ENCODE data around the gene POLN.
A peak's percentile ranks its signal among the peaks of the same experiment; 100 is the strongest.

The POLN gene

DNA sequence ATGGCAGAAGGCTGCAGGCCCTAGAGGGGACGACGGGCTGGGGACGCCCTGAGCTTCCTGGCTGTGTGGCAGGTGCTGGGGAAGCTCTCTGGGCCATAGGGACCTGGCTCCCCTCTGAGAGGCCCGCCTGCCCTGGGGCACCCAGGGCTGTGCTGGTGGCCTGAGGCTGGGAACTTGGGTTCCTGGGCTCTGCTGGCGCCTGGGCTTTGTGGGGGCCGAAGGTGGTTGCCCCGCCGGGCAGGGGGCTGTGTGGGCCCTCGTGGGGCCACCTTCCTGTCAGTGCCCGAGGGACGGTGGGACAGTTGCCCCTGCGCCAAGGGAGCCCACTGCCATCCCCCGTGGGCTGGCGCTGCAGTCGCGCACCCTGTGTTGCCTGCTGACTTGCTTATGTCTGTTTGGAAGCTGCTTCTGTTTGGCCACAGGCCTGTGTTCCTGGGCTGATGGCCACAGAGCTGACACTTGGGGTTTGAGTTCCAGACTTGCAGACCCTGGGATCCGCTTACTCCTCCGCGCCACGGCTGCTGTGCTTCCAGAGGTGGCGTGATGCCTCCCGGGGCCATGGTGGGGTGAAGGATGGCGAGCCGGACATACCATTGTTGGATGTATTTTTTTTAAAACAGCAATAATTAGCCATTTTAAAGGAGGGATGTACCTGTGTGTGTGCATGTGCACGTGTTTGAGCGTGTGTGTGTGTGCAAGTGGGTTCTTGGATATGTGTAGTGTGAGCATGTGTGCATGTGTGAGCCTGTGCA lies 174.3 kb downstream of the POLN start:
- no peak for DNase-seq

DNA sequence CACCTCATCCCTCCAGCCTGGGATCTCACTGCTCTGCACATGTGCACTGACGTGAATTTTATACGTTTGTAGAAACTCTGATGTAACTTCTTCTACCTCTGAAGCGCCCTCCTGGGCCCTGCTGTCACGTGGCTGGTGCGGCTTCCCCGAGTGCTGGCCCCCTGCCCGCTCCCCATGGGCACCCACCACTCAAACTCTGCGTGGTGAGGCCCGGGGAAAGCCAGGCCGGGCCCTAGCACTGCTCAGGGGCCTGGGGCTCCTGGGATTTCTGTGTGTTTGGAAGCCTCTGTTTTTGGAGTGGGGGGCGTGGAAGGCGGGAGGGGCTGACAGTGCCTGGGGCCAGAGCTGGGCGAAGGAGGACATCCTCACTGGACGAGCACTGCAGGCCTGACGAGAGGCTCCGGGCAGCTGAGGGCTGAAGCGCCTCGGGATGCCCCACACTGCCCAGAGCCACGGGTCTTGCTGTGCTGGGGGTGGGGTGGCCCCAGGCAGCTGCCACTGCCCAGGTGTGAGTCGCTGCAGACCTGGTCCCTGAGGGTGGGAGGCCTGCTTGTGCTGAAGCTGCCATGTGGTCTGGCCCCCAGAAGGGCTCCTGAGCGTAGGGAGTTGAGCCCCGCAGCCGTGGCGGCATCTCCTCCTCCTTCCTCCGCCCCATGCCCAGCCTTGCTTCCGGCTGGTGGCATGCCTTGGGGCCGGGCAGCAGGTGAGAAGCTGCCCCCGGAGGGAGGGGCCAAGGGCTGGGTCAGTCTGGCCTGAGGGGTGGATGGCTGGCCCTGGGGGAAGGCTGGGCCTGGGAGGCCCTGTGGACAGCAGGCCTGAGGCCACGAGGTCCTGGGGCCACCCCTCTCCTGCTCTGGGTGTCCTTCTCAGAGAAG lies 175.1 kb downstream of the POLN start:
- DNase-seq = no peak

- no peak for DNase-seq
Measured at GRCh38 chr4:2066011-2066551, 175.8 kb downstream of the POLN start.

GRCh38 chr4:2065106-2065930 lies 176.6 kb downstream of the POLN start:
- no peak for DNase-seq

DNA sequence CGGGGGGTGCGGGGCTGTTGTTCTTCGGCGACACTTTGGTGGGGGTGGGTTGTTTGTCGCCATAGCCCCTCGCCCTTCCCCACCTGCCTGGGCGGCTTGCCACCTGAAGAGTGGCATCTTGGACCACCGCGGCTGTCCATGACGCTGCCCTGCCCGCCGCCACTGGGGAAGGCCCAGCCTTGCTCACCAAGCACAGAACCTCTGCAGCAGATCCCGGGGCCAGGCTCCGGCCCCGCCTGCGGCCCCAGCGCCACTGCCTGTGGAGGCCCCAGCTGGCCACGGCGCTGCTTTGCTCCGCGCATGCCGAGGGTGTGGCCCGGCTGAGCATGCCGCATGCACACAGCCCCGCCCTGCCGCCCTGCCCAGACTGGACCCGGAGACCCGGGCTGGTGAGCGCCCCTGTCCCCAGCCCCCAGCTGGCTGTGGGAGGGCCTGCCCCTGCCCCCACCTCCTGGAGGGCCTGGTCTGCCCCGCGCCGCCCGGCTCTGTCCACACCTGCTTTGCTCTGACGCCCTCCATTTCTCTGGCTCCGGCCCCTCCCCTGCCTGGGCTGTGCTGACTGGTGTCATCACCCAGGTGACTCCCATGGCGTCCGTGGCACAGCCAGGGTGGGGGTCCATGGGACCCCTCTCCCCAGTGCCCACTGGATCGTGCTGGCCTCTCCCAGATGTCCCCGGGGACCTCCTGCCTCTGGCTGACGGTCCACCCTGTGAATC lies 177.5 kb downstream of the POLN start:
- DNase-seq = no peak

DNA sequence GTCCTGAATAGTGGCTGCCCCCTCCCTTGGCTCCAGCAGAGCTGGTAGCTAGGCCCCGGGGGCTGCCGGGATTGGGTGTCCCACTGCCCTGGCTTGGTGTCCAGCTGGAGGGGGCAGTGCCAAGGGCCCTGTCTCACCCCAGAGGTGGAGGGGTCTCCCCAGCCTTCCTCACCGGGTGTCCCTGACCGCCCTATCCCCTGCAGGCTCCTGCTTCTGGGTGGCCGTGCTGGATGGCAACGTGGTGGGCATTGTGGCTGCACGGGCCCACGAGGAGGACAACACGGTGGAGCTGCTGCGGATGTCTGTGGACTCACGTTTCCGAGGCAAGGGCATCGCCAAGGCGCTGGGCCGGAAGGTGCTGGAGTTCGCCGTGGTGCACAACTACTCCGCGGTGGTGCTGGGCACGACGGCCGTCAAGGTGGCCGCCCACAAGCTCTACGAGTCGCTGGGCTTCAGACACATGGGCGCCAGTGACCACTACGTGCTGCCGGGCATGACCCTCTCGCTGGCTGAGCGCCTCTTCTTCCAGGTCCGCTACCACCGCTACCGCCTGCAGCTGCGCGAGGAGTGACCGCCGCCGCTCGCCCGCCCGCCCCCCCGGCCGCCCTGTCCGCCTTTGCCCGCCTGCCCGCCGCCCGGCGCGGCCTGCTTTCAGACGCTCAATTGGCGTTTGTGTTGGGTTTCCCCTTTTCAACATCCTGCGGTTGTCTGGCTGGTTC lies 178.2 kb downstream of the POLN start:
- DNase-seq = no peak

GRCh38 chr4:2062808-2063524 lies 179.0 kb downstream of the POLN start:
- DNase-seq = no peak

- DNase-seq = no peak
Measured at GRCh38 chr4:2062168-2062807, 179.6 kb downstream of the POLN start.

GRCh38 chr4:2061186-2062131 lies 180.5 kb downstream of the POLN start:
- peak in 1 of 3 experiments; percentile 55 for DNase-seq

GRCh38 chr4:2060611-2061185 lies 181.2 kb downstream of the POLN start:
- peak in 2 of 3 experiments; percentile 69 for DNase-seq

DNA sequence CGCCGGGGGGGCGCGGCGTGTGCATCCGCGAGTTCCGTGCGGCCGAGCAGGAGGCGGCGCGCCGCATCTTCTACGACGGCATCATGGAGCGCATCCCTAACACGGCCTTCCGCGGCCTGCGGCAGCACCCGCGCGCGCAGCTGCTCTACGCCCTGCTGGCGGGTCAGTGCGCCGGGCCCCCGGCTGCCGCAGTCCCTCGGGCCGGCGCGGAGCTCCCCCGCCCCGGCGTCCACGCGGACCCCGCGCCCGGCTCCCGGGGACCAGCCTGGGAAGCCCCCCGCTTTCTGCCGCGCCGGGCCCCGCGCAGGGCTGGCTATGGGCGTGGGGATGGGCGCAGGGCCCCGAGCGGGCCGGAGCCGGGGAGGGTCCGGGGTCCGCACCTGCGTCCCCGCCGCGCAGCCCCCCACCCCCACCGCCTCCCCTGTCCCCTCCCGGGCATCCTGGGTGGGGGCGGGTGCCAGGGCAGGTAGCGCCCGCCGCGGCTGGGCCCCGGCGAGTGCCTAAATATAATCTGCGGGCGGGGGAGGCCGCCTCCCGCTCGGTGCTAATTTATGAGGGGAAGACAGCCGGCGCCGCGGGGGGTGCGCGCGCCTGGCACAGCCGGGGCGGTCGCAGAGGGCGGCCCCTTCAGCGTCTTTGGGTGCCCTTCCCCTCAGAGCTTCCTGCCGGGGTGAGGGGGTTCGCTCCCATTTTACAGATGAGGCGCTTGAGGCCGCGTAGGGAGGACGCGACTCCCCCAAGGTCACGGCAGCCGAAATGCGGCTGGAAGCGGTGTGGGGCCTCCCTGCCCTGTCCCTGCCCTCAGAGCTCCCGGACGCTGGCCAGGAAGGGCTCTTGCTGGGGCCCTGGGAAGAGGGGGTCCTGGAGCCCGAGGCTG lies 182.0 kb downstream of the POLN start:
- peak; percentile 14 to 66 (median 65) for DNase-seq

GRCh38 chr4:2059046-2059725 lies 182.7 kb downstream of the POLN start, which contains the start of gene NAT8L:
TSS of gene NAT8L (plus strand) at chr4:2059327. CDS start at chr4:2059512, 185 bp downstream.
- DNase-seq = peak; percentile 65 to 76 (median 66)

GRCh38 chr4:2058264-2059045 lies 183.5 kb downstream of the POLN start:
- peak; percentile 39 to 79 (median 76) for DNase-seq

DNA sequence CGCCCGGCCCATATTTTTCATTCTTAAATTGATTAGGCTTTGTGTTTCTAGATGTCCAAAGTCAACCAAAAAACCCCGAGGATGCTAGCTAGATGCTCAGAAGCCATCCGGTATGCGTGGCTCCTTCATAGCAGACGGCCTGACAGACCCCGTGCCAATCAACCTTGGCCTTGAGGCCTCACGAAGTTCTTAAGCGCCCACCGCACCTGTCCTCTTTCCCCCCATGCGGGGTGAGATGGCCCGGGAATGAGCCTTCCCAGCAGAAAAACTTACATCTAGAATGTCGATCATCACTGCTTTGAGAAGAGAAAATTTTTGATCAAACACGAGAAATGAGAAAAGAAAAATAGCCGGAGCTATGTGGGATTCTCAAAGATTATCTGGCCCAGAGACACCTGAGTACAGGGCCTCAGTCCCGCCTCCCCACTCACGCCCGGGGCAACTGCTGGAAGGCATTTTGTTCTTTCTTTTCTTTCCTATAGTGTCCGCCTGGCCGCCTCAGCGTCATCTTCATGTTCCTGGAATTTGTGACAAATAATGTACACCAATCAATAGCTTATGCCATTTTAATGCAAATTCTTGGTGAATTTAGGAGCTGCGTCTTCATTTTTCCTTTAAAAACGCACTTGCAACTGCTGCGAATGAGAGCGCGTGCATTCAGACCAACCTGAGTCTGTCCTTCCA lies 184.4 kb downstream of the POLN start:
- DNase-seq = no peak

GRCh38 chr4:2054217-2054616 lies 187.7 kb downstream of the POLN start:
- DNase-seq = no peak

Data from NCI-H1417 (cell line).